ENCODE data around the gene LCN2. TPM values are rescaled to one million over a fixed set of nuclear protein-coding genes. Genes with fewer than 3 reads are reported as not detected.

The LCN2 gene
- total and polyA plus RNA-seq, 9 of the 15 experiments (the other 6 are each of a cell fraction or from before 2014, with no cell fraction given): 0.10 to 1.2 (median 0.44) TPM; not detected in 1

DNA sequence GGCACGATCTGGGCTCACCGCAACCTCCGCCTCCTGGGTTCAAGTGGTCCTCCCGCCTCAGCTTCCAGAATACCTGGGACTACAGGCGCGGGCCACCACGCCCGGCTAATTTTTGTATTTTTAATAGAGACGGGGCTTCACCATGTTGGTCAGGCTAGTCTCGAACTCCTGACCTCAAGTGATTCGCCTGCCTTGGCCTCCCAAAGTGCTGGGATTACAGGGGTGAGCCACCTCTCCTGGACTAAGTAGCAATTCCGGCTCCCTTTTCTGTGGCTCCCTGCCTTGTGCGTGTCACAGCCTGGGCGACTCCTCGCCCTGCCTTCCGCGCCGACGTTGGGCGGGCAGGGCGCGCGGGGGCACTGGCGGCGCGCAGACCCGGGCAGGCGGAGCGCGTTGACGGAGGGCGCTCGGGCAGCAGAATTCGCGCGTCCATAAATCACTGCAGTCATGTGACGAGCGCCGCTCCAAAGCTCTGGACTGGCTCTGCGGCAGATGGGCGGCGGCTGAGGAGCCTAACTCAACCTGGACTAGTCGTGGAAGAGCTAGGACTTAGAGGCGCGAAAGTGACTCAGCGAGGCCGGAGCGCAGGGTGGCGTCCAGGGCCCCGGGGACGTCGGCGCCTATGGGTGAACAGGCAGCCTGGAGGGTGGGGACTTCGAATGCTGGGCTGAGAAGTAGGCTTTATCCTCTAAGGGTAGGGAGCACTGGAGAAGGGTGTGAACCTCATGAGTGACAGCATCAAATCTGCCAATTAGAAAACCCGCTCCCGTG, 43.5 kb downstream of the LCN2 start (continued):
- TF ChIP-seq RREB1 (CRISPR knock-in tag; IDR thresholded peaks at IDR 0.05): peak; percentile 91; the same call in 1 of the 2 replicates
- TF ChIP-seq DMBX1 (CRISPR knock-in tag; IDR thresholded peaks at IDR 0.05; ENCODE audit: borderline replicate concordance): peak; percentile 62; the same call in 1 of the 2 replicates
- TF ChIP-seq RBBP5 (IDR thresholded peaks at IDR 0.05; ENCODE audit: borderline replicate concordance, insufficient read depth, low read length, poor library complexity, severe bottlenecking): peak; percentile 63
- TF ChIP-seq, protein P1, sequence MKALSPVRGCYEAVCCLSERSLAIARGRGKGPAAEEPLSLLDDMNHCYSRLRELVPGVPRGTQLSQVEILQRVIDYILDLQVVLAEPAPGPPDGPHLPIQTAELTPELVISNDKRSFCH (CRISPR knock-in tag; IDR thresholded peaks at IDR 0.05): no peak
- TF ChIP-seq, protein P1 (tag; IDR thresholded peaks at IDR 0.05): peak; percentile 73; the same call in 1 of the 2 replicates
- no peak for TF ChIP-seq SMARCE1 (IDR thresholded peaks at IDR 0.05)
- no peak for TF ChIP-seq MYNN (IDR thresholded peaks at IDR 0.05)
- TF ChIP-seq MYNN (CRISPR knock-in tag; IDR thresholded peaks at IDR 0.05): no peak
- TF ChIP-seq, protein P2, sequence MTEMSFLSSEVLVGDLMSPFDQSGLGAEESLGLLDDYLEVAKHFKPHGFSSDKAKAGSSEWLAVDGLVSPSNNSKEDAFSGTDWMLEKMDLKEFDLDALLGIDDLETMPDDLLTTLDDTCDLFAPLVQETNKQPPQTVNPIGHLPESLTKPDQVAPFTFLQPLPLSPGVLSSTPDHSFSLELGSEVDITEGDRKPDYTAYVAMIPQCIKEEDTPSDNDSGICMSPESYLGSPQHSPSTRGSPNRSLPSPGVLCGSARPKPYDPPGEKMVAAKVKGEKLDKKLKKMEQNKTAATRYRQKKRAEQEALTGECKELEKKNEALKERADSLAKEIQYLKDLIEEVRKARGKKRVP (CRISPR knock-in tag; IDR thresholded peaks at IDR 0.05): no peak
- TF ChIP-seq YY1 (IDR thresholded peaks at IDR 0.05; ENCODE audit: borderline replicate concordance in 1 of 3, control insufficient read depth in 1 of 3, extremely low read depth in 1 of 3, insufficient read depth in 3 of 3, insufficient read length in 1 of 3, insufficient replicate concordance in 2 of 3, low read depth in 1 of 3, low read length in 2 of 3): peak in 2 of 3 experiments; percentile 55 to 62
- TF ChIP-seq TAF7 (tag; IDR thresholded peaks at IDR 0.05): no peak
- TF ChIP-seq GMEB1 (CRISPR knock-in tag; IDR thresholded peaks at IDR 0.05): peak; percentile 87
- no peak for TF ChIP-seq SP1 (CRISPR knock-in tag; IDR thresholded peaks at IDR 0.05)
- TF ChIP-seq TEAD1 (CRISPR knock-in tag; IDR thresholded peaks at IDR 0.05): peak in 1 of 2 experiments; percentile 15; a peak in 1 of 4 replicates
